Neural cell (in vitro differentiated cells): Measurements from ENCODE around the gene MCC. TPM values are rescaled to one million over a fixed set of nuclear protein-coding genes. Genes with fewer than 3 reads are reported as not detected.

ENCODE experiments used
- H2AFZ ChIP-seq: fragments of 200-600, 300-800 bp; sonication (generic), shearing (Covaris generic); 2 replicates; pipeline ENCODE4 v1.6.0; 2014; ENCODE audit warnings: low read depth, mild to moderate bottlenecking, antibody characterized with exemption, low read length, moderate library complexity
- H3F3A ChIP-seq: fragments of 200-600 bp; shearing (Covaris generic); 2 replicates; pipeline ENCODE4 v1.6.1; 2016; ENCODE audit warnings: mild to moderate bottlenecking, moderate library complexity, mixed read lengths, antibody characterized with exemption, low read length; ENCODE audit not compliant: insufficient read depth, poor library complexity, severe bottlenecking
- H3K27ac ChIP-seq: fragments of 200-600, 300-800 bp; sonication (generic), shearing (Covaris generic); 2 replicates; pipeline ENCODE4 v1.5.1; 2014; ENCODE audit warnings: mild to moderate bottlenecking, low read length, moderate library complexity
- H3K27me3 ChIP-seq: fragments of 300-800, 200-600 bp; sonication (generic), shearing (Covaris generic); 2 replicates; pipeline ENCODE4 v1.6.0; 2014; ENCODE audit warnings: mild to moderate bottlenecking, low read depth, low read length, moderate library complexity; ENCODE audit not compliant: insufficient read depth
- H3K36me3 ChIP-seq: fragments of 300-800, 200-600 bp; sonication (generic), shearing (Covaris generic); 2 replicates; pipeline ENCODE4 v1.5.1; 2014; ENCODE audit warnings: mild to moderate bottlenecking, antibody characterized with exemption, low read length, moderate library complexity; ENCODE audit not compliant: insufficient read depth
- H3K4me2 ChIP-seq: fragments of 300-800, 200-600 bp; sonication (generic), shearing (Covaris generic); 2 replicates; pipeline ENCODE4 v1.6.0; 2014; ENCODE audit warnings: mild to moderate bottlenecking, low read length
- H3K4me3 ChIP-seq: fragments of 300-800, 200-600 bp; sonication (generic), shearing (Covaris generic); 2 replicates; pipeline ENCODE4 v1.5.1; 2014; ENCODE audit warnings: mild to moderate bottlenecking, low read length, moderate library complexity
- H3K79me2 ChIP-seq: fragments of 200-600 bp; shearing (Covaris generic); replicated peaks from 2 replicates; pipeline ENCODE4 v1.6.0; 2014; ENCODE audit warnings: mild to moderate bottlenecking, low read length, moderate library complexity; ENCODE audit not compliant: insufficient read depth
- H3K9ac ChIP-seq: fragments of 300-800, 200-600 bp; sonication (generic), shearing (Covaris generic); 2 replicates; pipeline ENCODE4 v1.6.1; 2016; ENCODE audit warnings: mild to moderate bottlenecking, low read length, mixed read lengths
- H3K9me2 ChIP-seq: fragments of 200-600 bp; shearing (Covaris generic); 2 replicates; pipeline ENCODE4 v1.6.1; 2016; ENCODE audit warnings: mild to moderate bottlenecking, low read length, mixed read lengths; ENCODE audit not compliant: insufficient read depth
- H3K9me3 ChIP-seq: fragments of 200-600, 300-800 bp; sonication (generic), shearing (Covaris generic); 2 replicates; pipeline ENCODE4 v1.6.1; 2016; ENCODE audit warnings: mild to moderate bottlenecking, mixed run types, low read length, moderate library complexity, mixed read lengths
- H4K20me1 ChIP-seq: fragments of 200-600 bp; shearing (Covaris generic); 2 replicates; pipeline ENCODE4 v1.6.1; 2016; ENCODE audit warnings: mild to moderate bottlenecking, mixed run types; ENCODE audit not compliant: insufficient read depth
- CTCF ChIP-seq: fragments of 450-650 bp; IDR thresholded peaks from 2 replicates; pipeline ENCODE4 v1.5.1; 2014; ENCODE audit warnings: antibody characterized with exemption, mild to moderate bottlenecking, moderate library complexity; ENCODE audit not compliant: poor library complexity, severe bottlenecking
- EP300 ChIP-seq: fragments of 450-650 bp; conservative IDR thresholded peaks from 2 replicates; pipeline ENCODE4 v1.6.1; 2014; ENCODE audit warnings: antibody characterized with exemption, mild to moderate bottlenecking, moderate library complexity; ENCODE audit not compliant: poor library complexity, severe bottlenecking
- EZH2 ChIP-seq: fragments of 200-600, 300-800 bp; shearing (Covaris generic), sonication (generic); IDR thresholded peaks from 2 replicates; pipeline ENCODE4 v1.6.1; 2014; ENCODE audit warnings: antibody characterized with exemption, low read length, borderline replicate concordance, mild to moderate bottlenecking; ENCODE audit not compliant: insufficient read depth, poor library complexity, severe bottlenecking
- MXI1 ChIP-seq: fragments of 450-650 bp; conservative IDR thresholded peaks from 2 replicates; pipeline ENCODE4 v1.6.1; 2014; ENCODE audit warnings: antibody characterized with exemption, mild to moderate bottlenecking; ENCODE audit not compliant: poor library complexity, severe bottlenecking
- POLR2AphosphoS5 ChIP-seq: IDR thresholded peaks from 2 replicates; pipeline ENCODE4 v1.6.1; 2012
- RAD21 ChIP-seq: fragments of 450-650 bp; conservative IDR thresholded peaks from 2 replicates; pipeline ENCODE4 v1.6.1; 2014; ENCODE audit warnings: antibody characterized with exemption, mild to moderate bottlenecking, moderate library complexity
- REST ChIP-seq: IDR thresholded peaks from 2 replicates; pipeline ENCODE4 v1.6.1; 2012; ENCODE audit warnings: borderline replicate concordance
- SMC3 ChIP-seq: fragments of 450-650 bp; conservative IDR thresholded peaks from 2 replicates; pipeline ENCODE4 v1.6.1; 2014; ENCODE audit warnings: antibody characterized with exemption, mild to moderate bottlenecking, moderate library complexity; ENCODE audit not compliant: poor library complexity
- TAF1 ChIP-seq: IDR thresholded peaks from 2 replicates; pipeline ENCODE4 v1.6.1; 2012; ENCODE audit warnings: low read depth
- polyA plus RNA-seq: library from polyadenylated mRNA; depleted of rRNA; stranded (reverse); fragments of >200 nt; gene quantifications from 2 replicates; pipeline ENCODE4 v1.2.3, GENCODE V29; 2014

The MCC gene
- polyA plus RNA-seq, 1 donor from 2014 or later, result 2.2 TPM

- Histone ChIP-seq H3K9ac (peak overlapping the region; percentile 77), H3K9me3 (no peaks in the 10 kb centered on the region), H3K79me2 (peaks cover 44% of the 10 kb centered on the region), H4K20me1 (no peaks in the 10 kb centered on the region), H3K4me2 (peak overlapping the region; percentile 63), H3K27me3 (no peaks in the 10 kb centered on the region), H2AFZ (peak overlapping the region; percentile 84), H3K9me2 (no peaks in the 10 kb centered on the region), H3K36me3 (no peaks in the 10 kb centered on the region), H3F3A (no peaks in the 10 kb centered on the region), H3K27ac (peak overlapping the region; percentile 75), H3K4me3 (peak overlapping the region; percentile 89)
- TF ChIP-seq RAD21 (no peak), POLR2AphosphoS5 (no peak), EP300 (no peak), TAF1 (no peak), EZH2 (no peak), REST (no peak), MXI1 (no peak), CTCF (no peak), SMC3 (no peak)
Measured at GRCh38 chr5:112977440-112977861, 510.8 kb downstream of the MCC start.

- no peaks in the 10 kb centered on the region for H3K9me3 ChIP-seq
- no peaks in the 10 kb centered on the region for H3K36me3 ChIP-seq
- peak within 1 kb of the TSS; percentile 98 for H2AFZ ChIP-seq
- H3K9ac ChIP-seq, result peak within 1 kb of the TSS; percentile 77
- no peaks in the 10 kb centered on the region for H3F3A ChIP-seq
- H3K9me2 ChIP-seq, result no peaks in the 10 kb centered on the region
- H3K4me3 ChIP-seq, result peak within 1 kb of the TSS; percentile 89
- peak within 1 kb of the TSS; percentile 74 for H3K4me2 ChIP-seq
- peaks cover 36% of the 10 kb centered on the region for H3K79me2 ChIP-seq
- H3K27ac ChIP-seq, result peak within 1 kb of the TSS; percentile 75
- no peaks in the 10 kb centered on the region for H3K27me3 ChIP-seq
- no peaks in the 10 kb centered on the region for H4K20me1 ChIP-seq
- TF ChIP-seq SMC3 (peak; percentile 23), MXI1 (peak; percentile 59), EZH2 (no peak), POLR2AphosphoS5 (no peak), REST (peak; percentile 51), CTCF (no peak), RAD21 (no peak), EP300 (peak; percentile 21), TAF1 (peak; percentile 87)
Measured at GRCh38 chr5:112976432-112977309, 511.6 kb downstream of the MCC start, which contains the start of gene DCP2. Gene DCP2, plus strand, starts transcription at chr5:112976798. Its CDS starts 136 bp downstream, at chr5:112976934.
